HG02970 (cell line): Measurements from ENCODE around the gene NTSR1.

Experiments used
- ATAC-seq: cut with Tn5 transposase; IDR thresholded peaks from one replicate; pipeline ENCODE4 v1.9.1; 2021; ENCODE audit warnings: mild to moderate bottlenecking, moderate library complexity, moderate number of reproducible peaks; ENCODE audit not compliant: unreplicated experiment, low FRiP score

NTSR1 gene

DNA sequence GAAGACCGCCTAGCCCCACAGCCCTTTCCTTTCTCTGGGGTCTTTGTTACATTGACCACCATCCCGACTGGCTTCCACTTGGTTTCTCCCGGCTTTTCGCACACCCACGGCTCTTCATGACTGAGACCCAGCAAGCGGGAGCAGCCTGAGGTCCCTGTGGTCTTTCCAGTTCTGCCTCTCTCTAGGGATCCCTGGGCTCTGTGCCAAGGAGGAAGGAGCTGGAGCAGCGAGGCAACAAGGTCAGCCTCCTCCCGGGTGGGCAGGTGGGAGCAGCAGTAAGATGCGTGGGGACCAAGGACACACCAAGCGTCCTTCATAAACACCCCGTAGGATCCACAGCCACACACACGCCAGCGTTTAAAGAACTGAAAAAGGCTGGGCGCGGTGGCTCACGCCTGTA is 58.1 kb downstream of the NTSR1 start:
- ATAC-seq, result no peak

DNA sequence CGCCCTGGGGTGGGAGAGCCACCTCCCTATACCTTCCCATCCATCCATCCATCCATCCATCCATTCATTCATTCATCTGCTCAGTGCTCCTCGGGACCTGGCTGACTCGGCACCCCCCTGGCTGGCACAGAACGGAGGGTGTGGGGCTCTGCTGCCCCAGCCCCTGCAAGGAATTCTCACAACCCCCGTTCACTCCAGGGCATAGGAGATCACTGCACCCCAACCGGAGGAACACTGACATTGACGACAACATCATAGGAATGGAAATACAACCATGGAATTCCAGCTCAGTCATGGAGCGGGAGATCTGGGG is 59.6 kb downstream of the NTSR1 start:
- ATAC-seq, result no peak

DNA sequence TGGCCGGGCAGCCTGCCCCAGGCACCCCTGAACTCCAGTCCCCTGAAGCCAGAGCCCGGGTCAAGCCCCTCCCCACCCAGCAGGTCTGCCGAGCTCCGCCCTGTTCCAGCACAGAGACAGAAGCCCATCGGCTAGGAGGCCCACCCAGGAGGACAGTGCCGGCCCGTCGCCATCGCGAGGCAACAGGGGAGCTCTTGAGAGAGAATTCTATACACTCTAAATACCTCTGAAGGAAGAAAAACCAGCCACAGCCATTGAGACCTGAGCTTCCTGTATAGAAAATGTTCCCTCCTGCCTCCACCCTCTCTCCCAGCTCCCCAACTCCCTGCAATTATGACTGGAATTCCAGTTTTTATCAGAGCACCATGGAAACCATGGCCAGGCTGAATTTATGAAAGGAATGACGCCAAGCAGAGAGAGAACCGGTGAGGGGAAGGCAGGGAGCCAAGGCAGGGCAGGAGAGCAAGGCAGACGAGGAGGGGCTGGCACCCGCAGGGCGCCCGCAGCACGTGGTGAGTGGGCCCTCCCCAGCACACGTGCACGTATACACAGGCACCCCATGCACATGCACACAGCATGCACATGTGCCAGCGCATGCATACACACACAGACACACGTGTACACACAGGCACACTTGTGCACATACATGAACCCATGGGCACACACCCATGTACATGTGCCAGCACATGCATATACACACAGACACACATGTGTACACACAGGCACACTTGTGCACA is 60.1 kb downstream of the NTSR1 start:
- no peak for ATAC-seq

DNA sequence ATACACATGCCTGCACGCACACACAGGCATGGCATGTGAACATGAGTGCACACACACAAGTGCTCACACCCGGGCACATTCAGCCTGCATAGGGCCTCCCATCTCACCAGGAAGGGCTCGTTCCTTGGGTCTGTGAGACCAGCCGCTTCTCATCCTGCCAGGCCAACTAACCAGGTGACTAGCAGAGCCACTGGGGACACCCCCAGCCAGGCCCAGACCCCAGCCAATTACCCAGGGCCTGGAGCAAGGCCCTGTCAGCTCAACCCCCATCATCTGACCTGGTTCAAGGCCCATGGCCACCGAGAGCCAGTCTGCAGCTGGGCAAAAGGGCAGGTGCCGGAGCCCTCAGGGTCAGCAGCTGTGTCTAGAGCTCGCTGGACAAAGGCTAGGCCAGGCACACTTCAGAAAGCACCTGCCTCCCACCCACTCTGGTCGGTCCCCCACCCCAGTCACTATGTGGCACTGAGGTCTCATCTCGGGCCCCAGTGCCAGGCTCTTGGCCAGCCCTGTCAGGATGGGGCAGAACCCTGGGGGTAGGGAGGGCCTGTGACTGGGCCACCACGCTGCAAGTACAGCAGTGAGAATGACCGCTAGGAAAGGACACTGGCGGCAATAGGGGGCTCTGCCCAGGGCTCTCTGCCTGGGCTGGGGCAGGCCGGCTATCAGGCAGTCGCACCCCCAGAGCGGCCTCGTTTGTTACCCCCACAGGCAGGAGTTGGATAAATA is 60.9 kb downstream of the NTSR1 start:
- ATAC-seq, result no peak

DNA sequence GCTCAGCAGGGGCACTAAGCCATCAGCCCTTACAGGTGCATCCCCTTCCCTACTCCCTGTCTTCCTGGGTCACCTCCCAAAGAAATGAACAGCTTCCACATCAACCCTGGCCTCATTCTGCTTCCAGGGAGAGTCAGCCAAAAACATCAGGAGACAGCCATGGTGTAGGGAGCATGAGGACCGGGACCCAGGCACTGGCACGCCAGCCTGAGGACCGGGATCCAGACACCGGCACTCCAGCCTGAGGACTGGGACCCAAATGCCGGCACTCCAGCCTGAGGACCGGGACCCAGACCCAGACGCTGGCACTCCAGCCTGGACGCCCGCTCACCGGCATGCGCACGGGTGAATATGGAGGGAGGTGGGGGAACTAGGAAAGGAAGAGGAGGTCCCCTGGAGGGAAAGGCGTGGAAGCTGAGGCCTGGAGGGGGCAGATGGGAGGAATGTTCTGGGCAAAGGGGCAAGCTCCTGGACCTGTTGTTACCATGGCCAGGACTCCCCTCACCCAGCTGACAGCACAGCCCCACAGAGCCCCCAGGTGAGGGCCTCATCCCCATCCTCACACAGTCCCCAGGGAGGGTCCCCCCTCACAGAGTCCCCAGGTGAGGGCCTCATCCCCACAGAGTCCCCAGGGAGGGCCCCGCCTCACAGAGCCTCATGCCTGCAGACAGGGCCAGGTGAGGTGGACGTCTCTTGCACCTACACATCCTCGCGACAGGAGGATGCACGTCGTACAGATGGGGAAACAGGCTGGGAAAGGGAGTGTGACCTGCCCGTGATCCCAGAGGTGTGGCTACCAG is 61.7 kb downstream of the NTSR1 start:
- no peak for ATAC-seq

GRCh38 chr20:62770916-62771315 is 62.3 kb downstream of the NTSR1 start:
- no peak for ATAC-seq

GRCh38 chr20:62771396-62772102 is 62.9 kb downstream of the NTSR1 start:
- ATAC-seq, result no peak

- no peak for ATAC-seq
These were observed 63.5 kb downstream of the NTSR1 start for GRCh38 chr20:62772103-62772611.

GRCh38 chr20:62772619-62772989 is 64.0 kb downstream of the NTSR1 start:
- ATAC-seq, result no peak

DNA sequence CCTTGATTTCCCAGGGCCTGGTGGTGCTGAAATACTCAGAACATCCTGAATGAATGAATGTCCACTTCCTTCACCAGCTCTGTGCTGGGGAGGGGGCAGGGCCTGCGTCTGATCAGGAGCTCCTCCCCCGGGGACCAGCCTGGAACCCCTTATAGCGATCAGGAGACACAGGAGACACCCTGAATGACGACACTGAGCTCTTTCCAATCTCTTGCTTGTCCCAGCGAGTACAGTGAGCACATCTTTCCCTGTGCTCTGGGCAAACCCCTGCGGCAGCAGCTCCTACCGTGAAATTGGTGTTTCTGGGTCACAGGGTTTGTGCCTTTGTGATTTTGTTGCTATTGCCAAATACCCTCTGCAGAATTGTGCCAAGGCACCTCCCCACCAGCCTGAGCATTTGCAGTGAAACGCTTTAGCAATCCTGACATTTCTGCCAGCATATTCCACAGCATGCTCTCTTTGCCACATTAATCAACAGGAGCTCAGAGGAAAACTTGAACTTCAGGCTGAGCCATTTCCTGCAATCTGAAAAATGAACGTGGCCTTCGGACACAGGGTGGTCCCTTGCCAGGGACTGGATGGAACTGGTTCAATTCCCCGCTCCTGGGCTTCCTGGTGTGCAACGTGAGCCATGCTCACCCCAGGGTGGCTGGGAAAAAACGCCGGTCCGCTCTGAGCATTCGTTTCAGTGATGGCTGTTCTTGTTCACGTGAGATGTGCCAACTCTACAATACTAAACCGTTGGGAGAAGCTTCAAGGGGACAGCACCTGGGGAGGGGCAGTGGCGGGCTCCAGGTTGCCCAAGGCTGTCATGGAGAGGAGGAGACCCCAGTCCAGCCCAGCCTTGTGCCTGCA is 64.6 kb downstream of the NTSR1 start:
- no peak for ATAC-seq

DNA sequence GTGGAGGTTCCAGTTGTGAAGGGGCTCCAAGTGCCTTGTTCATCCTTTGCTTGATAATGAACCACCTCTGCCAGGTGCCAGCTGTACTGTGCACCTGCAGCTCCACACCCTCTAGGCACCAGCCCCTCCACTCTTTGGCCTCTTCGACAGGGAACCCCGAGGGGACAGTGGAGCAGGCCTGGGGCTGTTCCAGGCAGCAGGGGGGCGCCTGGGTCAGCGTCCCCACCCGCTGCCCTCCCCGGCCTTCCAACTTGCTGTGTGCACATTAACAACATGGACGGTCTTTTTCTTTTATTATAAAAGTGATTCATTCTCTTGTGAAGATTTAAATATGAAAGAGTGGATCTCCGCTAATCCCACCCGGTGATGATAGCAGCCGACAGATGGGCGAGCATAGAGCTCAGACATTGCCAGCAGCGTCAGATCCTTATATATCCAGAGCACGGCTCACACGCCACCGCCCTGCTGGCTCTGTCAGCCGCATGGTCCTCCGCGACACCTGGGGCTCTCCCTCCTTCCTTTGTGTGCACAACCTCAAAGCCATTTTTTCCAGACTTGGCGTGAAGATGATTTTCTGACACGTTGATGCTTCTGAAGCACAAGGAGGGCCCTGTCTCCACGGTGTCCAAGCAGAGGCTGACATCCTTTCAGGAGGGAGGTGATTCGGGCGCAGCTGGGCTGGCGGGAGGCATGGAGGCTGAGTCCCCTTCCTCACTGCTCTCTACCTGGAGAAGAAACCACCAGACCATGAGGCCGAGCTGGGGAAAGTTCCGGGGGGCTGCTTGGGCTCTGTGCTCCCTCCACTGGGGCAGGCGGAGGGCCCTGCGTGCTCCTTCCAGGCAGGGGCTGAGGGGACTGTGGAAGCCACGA is 65.4 kb downstream of the NTSR1 start:
- no peak for ATAC-seq

DNA sequence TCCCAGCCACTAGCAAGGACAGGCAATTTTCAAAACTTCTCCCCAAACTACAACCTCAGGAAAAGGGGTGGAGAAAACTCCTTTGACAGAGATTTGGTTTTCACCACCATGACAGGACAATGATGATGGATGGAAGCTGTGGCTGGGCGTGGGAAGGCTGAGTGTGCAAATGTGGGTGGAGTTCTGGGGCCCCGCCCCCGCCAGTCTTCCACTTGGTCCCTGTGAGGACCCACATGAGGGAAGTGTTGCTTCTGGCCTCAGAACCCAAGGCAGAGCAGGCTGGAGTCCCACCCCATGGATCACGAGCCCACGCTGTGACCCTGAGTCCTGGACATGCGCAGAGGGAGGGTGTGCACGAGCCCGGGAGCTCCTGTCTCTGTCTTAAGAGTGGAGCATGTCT is 66.1 kb downstream of the NTSR1 start:
- no peak for ATAC-seq

- ATAC-seq, result no peak
These were observed 66.6 kb downstream of the NTSR1 start for GRCh38 chr20:62775206-62775605.

- no peak for ATAC-seq
These were observed 67.5 kb downstream of the NTSR1 start for GRCh38 chr20:62776035-62776691.

DNA sequence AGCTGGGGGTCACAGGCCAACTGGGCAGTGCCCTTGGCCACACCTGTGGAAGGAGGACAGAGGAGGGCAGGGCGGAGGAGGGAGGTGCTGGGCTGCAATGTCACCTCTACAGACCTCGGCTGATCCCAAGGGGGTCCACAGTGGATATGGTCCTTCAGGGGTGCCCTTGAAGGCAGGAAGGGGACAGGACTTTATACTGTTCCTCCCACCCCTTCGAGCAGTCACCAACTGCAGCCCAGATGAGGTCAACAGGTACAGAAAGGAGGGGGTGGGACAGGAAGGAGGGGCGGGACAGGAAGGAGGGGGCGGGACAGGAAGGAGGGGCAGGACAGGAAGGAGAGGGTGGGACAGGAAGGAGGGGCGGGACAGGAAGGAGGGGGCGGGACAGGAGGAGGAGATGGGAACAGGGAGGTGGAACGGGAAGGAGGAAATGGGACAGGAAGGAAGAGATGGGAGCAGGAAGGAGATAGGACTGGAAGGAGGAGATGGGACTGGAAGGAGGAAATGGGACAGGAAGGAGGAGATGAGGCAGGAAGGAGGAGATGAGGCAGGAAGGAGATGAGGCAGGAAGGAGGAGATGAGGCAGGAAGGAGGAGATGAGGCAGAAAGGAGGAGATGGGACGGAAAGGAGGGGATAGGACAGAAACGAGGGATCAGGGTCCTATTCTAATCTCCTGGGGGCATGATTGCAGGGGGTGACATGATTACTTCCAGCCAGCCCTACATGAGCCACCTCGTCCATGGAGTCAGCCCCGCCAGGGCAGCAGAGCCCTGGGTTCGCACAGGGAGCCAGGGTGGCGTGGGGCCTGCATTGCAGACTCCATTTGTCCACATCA is 68.3 kb downstream of the NTSR1 start:
- no peak for ATAC-seq

DNA sequence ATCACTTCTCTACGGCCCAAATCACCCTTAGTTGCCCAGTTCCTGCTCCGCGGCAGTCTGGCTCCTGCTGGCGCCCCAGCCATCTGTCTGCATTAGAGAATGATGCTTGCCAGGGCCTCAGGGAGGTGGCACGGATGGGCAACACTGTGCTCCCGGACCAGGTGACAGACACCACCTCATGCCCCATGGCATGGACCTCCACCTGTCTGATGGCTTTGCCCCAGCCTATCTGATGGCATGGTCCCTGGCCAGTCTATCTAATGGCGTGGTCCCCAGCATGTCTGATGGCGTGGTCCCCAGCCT is 68.8 kb downstream of the NTSR1 start:
- ATAC-seq, result no peak

GRCh38 chr20:62778058-62778457 is 69.4 kb downstream of the NTSR1 start:
- no peak for ATAC-seq
